ENCODE measurements around the gene PERM1.

PERM1 gene

GRCh38 chr1:934991-935750 is 46.7 kb downstream of the PERM1 start:
- TF ChIP-seq, protein P1, sequence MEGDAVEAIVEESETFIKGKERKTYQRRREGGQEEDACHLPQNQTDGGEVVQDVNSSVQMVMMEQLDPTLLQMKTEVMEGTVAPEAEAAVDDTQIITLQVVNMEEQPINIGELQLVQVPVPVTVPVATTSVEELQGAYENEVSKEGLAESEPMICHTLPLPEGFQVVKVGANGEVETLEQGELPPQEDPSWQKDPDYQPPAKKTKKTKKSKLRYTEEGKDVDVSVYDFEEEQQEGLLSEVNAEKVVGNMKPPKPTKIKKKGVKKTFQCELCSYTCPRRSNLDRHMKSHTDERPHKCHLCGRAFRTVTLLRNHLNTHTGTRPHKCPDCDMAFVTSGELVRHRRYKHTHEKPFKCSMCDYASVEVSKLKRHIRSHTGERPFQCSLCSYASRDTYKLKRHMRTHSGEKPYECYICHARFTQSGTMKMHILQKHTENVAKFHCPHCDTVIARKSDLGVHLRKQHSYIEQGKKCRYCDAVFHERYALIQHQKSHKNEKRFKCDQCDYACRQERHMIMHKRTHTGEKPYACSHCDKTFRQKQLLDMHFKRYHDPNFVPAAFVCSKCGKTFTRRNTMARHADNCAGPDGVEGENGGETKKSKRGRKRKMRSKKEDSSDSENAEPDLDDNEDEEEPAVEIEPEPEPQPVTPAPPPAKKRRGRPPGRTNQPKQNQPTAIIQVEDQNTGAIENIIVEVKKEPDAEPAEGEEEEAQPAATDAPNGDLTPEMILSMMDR (IDR thresholded peaks at IDR 0.05; ENCODE audit: poor library complexity, severe bottlenecking) = no peak
- Histone ChIP-seq H3K9me3 (ENCODE audit: severe bottlenecking) (peaks cover 3% of the 10 kb centered on the region), H3K4me3 (ENCODE audit: severe bottlenecking) (no peak overlapping the region), H3K4me1 (ENCODE audit: insufficient read depth, poor library complexity, severe bottlenecking) (no peaks in the 10 kb centered on the region), H3K27me3 (ENCODE audit: insufficient read depth, poor library complexity, severe bottlenecking) (peaks cover 63% of the 10 kb centered on the region), H3K27ac (ENCODE audit: poor library complexity, severe bottlenecking) (no peak overlapping the region), H3K36me3 (ENCODE audit: low read depth) (no peaks in the 10 kb centered on the region)
- no peak for DNase-seq (ENCODE audit: low spot score)
- ATAC-seq (ENCODE audit: low read depth) = no peak

- Histone ChIP-seq H3K27ac (ENCODE audit: poor library complexity, severe bottlenecking) (no peak overlapping the region), H3K4me3 (ENCODE audit: severe bottlenecking) (no peak overlapping the region), H3K9me3 (ENCODE audit: severe bottlenecking) (peaks cover 3% of the 10 kb centered on the region), H3K36me3 (ENCODE audit: low read depth) (no peaks in the 10 kb centered on the region), H3K4me1 (ENCODE audit: insufficient read depth, poor library complexity, severe bottlenecking) (no peaks in the 10 kb centered on the region), H3K27me3 (ENCODE audit: insufficient read depth, poor library complexity, severe bottlenecking) (peaks cover 60% of the 10 kb centered on the region)
- ATAC-seq (ENCODE audit: low read depth) (no peak), DNase-seq (ENCODE audit: low spot score) (no peak)
- TF ChIP-seq, protein P1 (IDR thresholded peaks at IDR 0.05; ENCODE audit: poor library complexity, severe bottlenecking) = no peak
Measured at GRCh38 chr1:933603-933940, 48.3 kb downstream of the PERM1 start.

GRCh38 chr1:932776-933602 is 48.9 kb downstream of the PERM1 start:
- H3K4me1 ChIP-seq (ENCODE audit: insufficient read depth, poor library complexity, severe bottlenecking) = no peaks in the 10 kb centered on the region
- H3K9me3 ChIP-seq (ENCODE audit: severe bottlenecking) = peaks cover 3% of the 10 kb centered on the region
- no peak overlapping the region for H3K27ac ChIP-seq (ENCODE audit: poor library complexity, severe bottlenecking)

GRCh38 chr1:932173-932510 is 49.8 kb downstream of the PERM1 start:
- no peaks in the 10 kb centered on the region for H3K4me1 ChIP-seq (ENCODE audit: insufficient read depth, poor library complexity, severe bottlenecking)
- no peaks in the 10 kb centered on the region for H3K36me3 ChIP-seq (ENCODE audit: low read depth)
- H3K27ac ChIP-seq (ENCODE audit: poor library complexity, severe bottlenecking) = no peak overlapping the region
- no peak overlapping the region for H3K4me3 ChIP-seq (ENCODE audit: severe bottlenecking)
- no peak for ATAC-seq (ENCODE audit: low read depth)
- TF ChIP-seq, protein P1 (IDR thresholded peaks at IDR 0.05; ENCODE audit: poor library complexity, severe bottlenecking) = no peak
- DNase-seq (ENCODE audit: low spot score) = no peak
- H3K27me3 ChIP-seq (ENCODE audit: insufficient read depth, poor library complexity, severe bottlenecking) = peaks cover 74% of the 10 kb centered on the region
- no peaks in the 10 kb centered on the region for H3K9me3 ChIP-seq (ENCODE audit: severe bottlenecking)

More at GRCh38 chr1:932776-933602, 48.9 kb downstream of the PERM1 start:
- DNase-seq (ENCODE audit: low spot score) = no peak
- Histone ChIP-seq H3K27me3 (ENCODE audit: insufficient read depth, poor library complexity, severe bottlenecking) (peaks cover 65% of the 10 kb centered on the region), H3K4me3 (ENCODE audit: severe bottlenecking) (no peak overlapping the region), H3K36me3 (ENCODE audit: low read depth) (no peaks in the 10 kb centered on the region)
- no peak for ATAC-seq (ENCODE audit: low read depth)
- TF ChIP-seq, protein P1 (IDR thresholded peaks at IDR 0.05; ENCODE audit: poor library complexity, severe bottlenecking) = no peak

Data from RWPE2 (cell line).